ENCODE measurements around the gene TBC1D24.
"Not testable (repeated sequence)": the region's sequence is repeated elsewhere in the genome, so short reads cannot be mapped to it uniquely, and the experiment has no call there.

Gene TBC1D24

DNA sequence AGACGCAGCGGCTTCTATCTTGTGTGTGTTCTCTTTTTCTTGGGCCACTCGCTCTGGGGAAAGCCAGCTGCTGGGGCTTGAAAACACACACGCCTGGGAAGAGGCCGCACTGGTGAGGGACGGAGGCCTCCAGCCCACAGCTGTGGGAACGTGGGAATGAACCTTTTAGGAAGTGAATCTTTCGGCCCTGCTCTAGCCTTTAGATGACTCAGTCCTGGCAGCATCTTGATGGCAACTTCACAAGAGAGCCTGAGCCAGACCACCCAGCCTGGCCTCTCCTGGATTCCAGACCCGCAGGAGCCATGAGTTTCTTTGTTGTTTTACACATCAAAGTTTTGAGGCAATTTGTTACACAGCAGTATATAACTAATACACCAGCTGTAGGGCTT, 60.7 kb downstream of the TBC1D24 start:
- H3K4me3 ChIP-seq (ENCODE audit: low read depth, low read length), result no peak overlapping the region
- DNase-seq (ENCODE audit: low read depth), result no peak
- TF ChIP-seq, protein P1, sequence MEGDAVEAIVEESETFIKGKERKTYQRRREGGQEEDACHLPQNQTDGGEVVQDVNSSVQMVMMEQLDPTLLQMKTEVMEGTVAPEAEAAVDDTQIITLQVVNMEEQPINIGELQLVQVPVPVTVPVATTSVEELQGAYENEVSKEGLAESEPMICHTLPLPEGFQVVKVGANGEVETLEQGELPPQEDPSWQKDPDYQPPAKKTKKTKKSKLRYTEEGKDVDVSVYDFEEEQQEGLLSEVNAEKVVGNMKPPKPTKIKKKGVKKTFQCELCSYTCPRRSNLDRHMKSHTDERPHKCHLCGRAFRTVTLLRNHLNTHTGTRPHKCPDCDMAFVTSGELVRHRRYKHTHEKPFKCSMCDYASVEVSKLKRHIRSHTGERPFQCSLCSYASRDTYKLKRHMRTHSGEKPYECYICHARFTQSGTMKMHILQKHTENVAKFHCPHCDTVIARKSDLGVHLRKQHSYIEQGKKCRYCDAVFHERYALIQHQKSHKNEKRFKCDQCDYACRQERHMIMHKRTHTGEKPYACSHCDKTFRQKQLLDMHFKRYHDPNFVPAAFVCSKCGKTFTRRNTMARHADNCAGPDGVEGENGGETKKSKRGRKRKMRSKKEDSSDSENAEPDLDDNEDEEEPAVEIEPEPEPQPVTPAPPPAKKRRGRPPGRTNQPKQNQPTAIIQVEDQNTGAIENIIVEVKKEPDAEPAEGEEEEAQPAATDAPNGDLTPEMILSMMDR (IDR thresholded peaks at IDR 0.05; ENCODE audit: control insufficient read depth, extremely low read depth, insufficient read depth), result no peak

DNA sequence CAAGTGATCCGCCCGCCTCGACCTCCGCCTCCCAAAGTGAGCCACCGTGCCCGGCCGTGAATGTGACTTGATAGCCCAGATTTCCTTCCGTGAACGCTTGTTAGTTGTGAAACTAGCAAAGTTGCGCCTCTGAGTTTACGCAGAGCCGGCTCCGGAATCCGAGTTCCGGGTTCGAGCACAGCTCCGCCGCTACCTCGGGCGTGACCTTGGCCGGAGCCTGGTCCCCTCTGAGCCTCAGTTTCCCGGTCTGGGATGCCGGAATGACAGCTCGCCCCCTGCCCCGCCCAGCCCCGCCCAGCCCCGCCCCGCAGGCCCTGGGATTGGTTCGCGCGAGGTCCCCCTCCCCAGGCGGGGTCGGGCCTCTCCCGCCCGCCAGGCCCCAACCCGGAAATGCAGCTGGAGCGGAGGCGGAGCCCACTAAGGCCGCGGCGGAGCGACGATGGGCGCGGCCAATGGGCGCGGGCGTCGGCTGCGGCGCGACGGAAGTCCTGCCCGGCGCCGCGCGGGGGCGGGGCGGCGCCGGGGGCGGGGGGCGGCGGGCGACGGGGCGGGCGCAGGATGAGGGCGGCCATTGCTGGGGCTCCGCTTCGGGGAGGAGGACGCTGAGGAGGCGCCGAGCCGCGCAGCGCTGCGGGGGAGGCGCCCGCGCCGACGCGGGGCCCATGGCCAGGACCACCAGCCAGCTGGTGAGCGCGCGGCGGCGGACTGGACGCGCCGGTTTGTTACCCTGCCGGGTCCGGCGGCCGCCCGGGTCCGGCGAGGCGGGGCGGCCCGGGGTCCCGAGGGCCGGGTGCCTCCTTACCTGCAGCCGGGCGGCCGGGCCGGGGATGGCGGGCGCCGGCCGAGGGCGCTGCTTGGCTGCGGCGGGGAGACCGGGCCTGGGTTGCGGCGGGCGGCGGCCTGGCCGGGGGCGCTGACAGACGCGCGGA, 62.8 kb downstream of the TBC1D24 start, which contains the start of gene PDPK1:
TSS of gene PDPK1 (plus strand) at position 571 of the 929 bp plus-strand sequence. CDS start at position 663, 92 bp downstream.
- peak; percentile 76 for DNase-seq (ENCODE audit: low read depth)
- TF ChIP-seq, protein P1 (IDR thresholded peaks at IDR 0.05; ENCODE audit: control insufficient read depth, extremely low read depth, insufficient read depth), result no peak
- H3K4me3 ChIP-seq (ENCODE audit: low read depth, low read length), result peak within 1 kb of the TSS; percentile 64

DNA sequence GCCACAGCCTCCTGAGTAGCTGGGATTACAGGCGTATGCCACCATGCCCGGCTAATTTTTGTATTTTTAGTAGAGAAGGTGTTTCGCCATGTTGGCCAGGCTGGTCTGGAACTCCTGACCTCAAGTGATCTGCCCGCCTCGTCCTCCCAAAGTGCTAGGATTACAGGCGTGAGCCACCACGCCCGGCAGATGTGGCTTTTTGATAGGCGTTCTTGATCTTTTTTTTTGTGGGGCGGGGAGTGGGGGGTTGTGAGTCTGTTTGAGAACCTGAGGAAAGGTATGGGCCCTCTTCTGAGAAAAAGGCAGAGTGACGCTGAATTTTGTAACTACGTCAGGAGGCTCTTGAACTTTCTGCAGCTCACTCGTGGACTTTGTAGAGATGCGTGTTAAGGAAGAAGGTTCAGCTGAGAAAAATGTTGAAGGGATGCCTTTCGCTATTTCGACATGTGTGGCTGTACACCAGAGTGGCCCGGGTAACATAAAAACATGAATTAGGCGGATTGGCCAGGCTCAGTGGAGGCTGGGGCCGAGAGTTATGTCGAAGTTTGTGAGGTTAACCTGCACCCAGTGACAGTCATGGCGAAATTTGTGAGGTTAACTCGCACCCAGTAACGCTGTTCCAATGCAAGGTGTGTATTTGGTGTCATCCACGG, 64.4 kb downstream of the TBC1D24 start:
- DNase-seq (ENCODE audit: low read depth), result not testable (repeated sequence)
- peak overlapping the region; percentile 58 for H3K4me3 ChIP-seq (ENCODE audit: low read depth, low read length)

DNA sequence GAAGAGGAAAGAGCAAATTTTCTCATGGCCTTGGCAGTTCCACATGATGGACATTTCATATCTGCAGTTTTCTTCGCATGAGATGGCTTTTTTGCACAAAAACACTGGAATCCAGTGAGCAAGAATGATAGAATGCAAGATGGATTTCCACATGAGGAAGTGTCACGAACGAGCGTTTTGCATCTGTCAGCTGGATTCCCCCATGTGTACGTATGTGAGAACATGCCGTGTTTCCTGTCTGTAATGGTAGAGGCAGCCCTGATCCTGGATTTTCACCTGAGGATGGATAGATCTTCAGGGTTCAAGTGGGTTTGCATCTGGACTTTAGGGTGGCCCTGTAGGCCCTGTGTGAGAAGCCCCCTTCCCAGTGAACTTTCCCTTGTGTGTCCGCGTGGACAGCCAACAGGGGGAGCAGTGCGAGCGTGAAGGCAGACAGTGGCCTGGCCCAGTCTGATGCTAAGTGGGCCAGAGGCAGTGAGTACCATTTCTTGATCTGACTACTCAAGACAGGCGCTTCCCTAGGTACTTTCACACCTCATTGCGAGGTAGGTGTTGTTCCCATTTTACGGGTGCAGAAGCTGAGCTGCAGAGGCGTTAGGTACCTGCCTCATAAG, 65.0 kb downstream of the TBC1D24 start:
- H3K4me3 ChIP-seq (ENCODE audit: low read depth, low read length); DNase-seq (ENCODE audit: low read depth): not testable (repeated sequence)
- TF ChIP-seq, protein P1 (IDR thresholded peaks at IDR 0.05; ENCODE audit: control insufficient read depth, extremely low read depth, insufficient read depth), result peak; percentile 44; the same call in 1 of the 2 replicates

DNA sequence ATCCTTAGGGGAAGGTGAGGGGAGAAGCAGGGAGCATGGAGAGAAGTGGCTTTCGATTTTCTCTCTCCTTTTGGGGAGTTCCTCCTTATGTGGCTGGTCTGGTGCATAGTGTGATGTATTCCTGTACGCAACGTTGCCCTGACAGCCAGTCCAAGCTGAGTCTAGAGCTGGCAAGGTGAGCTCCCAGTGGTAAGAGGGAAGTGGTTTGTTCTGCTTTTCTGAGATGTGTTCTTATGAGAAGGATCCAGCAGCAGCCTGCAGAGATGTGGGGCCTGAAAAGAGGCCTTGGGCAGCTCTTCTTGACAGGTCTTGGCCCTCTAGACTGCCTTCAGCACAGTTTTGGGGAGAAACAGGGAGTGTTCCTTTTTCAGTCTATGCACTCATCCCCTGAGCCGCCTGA, 66.0 kb downstream of the TBC1D24 start:
- DNase-seq (ENCODE audit: low read depth); H3K4me3 ChIP-seq (ENCODE audit: low read depth, low read length): not testable (repeated sequence)

DNA sequence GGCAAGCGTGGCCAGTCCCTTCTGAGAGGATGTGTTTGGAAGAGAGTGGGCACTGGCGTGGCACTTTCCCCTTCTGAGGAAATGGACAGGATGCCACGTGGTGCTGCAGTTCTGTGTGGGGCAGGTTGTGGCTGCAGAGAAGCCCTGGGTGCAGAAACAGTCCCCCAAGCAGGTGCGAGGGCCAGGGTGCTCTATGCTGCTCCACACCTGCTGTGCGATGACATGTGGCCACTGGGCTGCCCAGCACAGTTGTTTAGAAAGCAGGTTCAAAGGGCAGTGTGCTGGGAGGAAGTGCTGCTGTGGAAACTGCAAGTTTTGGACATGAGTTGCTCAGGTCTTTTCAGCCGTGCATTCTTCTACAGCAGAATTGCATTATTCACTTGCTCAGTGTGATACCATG, 66.5 kb downstream of the TBC1D24 start:
- H3K4me3 ChIP-seq (ENCODE audit: low read depth, low read length); DNase-seq (ENCODE audit: low read depth): not testable (repeated sequence)

DNA sequence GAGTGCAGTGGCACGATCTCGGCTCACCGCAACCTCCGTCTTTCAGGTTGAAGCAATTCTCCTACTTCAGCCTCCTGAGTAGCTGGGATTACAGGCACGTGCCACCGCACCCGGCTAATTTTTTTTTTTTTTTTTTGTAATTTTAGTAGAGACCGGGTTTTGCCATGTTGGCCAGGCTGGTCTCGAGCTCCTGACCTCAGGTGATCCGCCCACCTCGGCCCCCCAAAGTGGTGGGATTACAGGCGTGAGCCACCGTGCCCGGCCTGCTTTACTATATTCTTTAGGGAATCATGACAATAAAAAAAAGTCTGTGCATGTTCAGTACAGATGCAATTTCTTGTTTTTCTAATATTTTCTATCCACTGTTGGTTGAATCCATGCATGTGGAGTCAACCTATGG, 68.8 kb downstream of the TBC1D24 start:
- DNase-seq (ENCODE audit: low read depth), result not testable (repeated sequence)

DNA sequence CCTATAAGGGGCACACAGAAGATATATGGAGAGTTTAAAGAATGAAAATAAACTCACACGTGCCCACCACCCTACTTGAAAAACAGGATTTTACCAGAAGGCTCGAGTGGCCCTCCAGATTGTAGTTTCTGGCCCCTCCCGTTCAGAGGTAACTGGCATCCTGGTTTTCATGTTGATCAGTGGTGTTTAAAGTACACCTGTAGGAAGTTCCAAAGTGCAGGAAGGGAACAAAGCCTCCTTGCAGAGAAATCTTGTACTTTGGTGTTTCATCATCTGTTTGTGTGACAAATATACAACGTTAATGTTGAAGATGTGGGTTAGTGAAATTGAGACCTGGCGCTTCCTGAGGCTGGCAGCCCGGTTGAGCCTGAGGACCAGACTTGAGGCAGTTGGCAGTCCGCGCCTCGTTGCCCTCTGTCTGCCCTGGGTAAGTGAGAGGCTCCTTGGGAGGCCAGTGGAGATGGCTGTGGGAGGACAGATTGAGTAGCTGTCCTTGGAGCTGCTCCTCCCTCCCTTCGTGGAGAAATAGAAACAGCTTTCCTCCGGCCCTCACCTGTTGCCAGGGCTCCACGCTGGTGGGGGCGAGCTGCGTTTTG, 75.5 kb downstream of the TBC1D24 start:
- H3K4me3 ChIP-seq (ENCODE audit: low read depth, low read length); DNase-seq (ENCODE audit: low read depth): not testable (repeated sequence)

More for the DNA sequence above, 68.8 kb downstream of the TBC1D24 start:
- not testable (repeated sequence) for H3K4me3 ChIP-seq (ENCODE audit: low read depth, low read length)

DNA sequence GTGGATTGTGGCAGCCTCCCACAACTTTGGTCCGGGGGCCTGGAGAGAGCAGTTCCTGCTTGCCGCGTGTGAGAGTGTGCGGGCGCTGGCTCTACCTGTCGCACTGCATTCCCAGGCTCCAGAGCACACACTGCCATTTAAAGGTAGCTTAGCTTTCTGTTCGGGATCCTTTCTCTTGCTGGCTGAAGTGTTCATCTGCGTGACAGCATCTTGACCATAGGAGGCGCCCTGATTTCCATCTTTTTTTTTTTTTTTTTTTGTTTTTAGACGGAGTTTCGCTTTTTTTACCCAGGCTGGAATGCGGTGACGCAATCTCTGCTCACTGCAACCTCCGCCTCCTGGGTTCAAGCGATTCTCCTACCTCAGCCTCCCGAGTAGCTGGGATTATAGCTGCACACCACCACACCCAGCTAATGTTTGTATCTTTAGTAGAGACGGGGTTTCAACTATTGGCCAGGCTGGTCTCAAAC, 76.5 kb downstream of the TBC1D24 start:
- H3K4me3 ChIP-seq (ENCODE audit: low read depth, low read length); DNase-seq (ENCODE audit: low read depth): not testable (repeated sequence)

DNA sequence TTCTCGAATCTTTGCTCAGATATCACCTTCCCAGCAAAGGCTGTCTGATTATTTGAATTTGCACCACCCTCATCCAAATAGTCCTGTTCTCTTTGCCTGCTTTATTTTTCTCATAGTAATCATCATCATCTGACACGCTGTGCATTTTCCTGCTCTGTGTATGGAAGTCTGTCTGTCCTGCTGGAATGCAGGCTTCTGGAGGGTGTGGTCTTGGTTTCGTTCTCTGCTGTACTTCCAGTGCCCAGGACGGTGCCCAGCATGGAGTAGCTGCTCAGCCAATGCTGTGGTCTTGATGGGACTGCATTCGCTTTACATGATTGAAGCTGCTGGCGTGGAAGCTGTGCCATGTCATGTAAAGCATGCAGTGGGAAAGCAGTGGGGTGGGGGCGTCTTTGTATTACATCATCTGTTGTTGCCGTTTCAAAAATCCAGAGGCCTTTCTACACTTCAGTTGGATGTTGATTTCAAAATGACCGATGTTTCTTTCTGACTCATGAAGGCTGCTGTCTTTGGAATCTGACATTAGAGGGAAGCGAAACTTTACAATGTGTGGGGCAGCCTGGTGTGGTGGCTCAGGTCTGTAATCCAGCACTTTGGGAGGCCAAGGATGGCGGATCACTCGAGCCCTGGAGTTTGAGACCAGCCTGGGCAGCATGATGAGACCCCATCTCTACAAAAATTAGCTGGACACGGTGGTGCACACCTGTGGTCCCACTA, 79.9 kb downstream of the TBC1D24 start:
- not testable (repeated sequence) for H3K4me3 ChIP-seq (ENCODE audit: low read depth, low read length); DNase-seq (ENCODE audit: low read depth)

More for the DNA sequence above, 76.5 kb downstream of the TBC1D24 start:
- TF ChIP-seq, protein P1 (IDR thresholded peaks at IDR 0.05; ENCODE audit: control insufficient read depth, extremely low read depth, insufficient read depth), result 0 out of 2 replicates have a peak, but pooled peaks have one; percentile 10
